ENCODE measurements around the gene CYP1A2. TPM values are rescaled to one million over a fixed set of nuclear protein-coding genes. Genes with fewer than 3 reads are reported as not detected.

The CYP1A2 gene
- total and polyA plus RNA-seq, 7 donors = 0.03 TPM; not detected in 6

DNA sequence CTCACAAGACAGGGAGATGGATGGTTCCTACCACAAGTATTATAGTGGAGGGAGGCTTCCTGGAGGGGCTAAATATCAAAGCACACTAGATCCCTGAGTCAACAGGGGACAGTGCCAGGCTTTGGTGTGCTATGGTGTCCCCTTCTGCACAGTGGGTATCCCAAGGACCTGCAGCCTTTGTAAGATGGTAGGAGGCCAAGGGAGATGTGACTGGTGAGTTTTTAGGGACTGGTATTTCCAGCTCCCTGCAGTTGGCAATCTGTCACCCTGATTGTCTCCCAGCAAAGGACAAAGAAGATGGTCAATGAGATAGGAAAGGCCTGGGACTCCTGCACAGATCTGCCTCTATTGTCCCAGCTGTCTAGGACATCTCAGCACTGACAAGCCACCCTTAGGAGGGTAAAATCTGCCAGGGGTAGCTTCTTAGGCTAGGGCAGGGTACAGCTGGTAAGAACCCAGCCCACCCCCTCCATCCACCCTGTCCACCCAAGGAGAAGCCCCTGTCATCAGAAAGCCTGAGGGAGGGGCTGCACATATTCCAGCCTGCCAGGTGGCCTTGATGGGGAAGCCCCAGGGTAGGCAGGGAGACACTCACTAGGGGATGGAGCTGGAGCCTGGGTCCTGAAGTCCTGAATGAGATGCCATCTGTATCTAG, 23.9 kb upstream of the CYP1A2 start:
- Histone ChIP-seq H3K9me3 (no peaks in the 10 kb centered on the region), H3K36me3 (ENCODE audit: insufficient read depth in 1 of 2, low read depth in 1 of 2) (no peaks in the 10 kb centered on the region), H3K27ac (no peak overlapping the region), H3K4me1 (peaks cover 17% of the 10 kb centered on the region), H3K27me3 (ENCODE audit: insufficient read depth in 3 of 3, low read length in 2 of 3) (no peaks in the 10 kb centered on the region), H3K4me3 (no peak overlapping the region)
- intact Hi-C loops (cut with DNase I) = no loop called here
- TF ChIP-seq, protein P1, sequence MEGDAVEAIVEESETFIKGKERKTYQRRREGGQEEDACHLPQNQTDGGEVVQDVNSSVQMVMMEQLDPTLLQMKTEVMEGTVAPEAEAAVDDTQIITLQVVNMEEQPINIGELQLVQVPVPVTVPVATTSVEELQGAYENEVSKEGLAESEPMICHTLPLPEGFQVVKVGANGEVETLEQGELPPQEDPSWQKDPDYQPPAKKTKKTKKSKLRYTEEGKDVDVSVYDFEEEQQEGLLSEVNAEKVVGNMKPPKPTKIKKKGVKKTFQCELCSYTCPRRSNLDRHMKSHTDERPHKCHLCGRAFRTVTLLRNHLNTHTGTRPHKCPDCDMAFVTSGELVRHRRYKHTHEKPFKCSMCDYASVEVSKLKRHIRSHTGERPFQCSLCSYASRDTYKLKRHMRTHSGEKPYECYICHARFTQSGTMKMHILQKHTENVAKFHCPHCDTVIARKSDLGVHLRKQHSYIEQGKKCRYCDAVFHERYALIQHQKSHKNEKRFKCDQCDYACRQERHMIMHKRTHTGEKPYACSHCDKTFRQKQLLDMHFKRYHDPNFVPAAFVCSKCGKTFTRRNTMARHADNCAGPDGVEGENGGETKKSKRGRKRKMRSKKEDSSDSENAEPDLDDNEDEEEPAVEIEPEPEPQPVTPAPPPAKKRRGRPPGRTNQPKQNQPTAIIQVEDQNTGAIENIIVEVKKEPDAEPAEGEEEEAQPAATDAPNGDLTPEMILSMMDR (IDR thresholded peaks at IDR 0.05) = no peak
- DNase-seq (no peak), ATAC-seq (no peak)

DNA sequence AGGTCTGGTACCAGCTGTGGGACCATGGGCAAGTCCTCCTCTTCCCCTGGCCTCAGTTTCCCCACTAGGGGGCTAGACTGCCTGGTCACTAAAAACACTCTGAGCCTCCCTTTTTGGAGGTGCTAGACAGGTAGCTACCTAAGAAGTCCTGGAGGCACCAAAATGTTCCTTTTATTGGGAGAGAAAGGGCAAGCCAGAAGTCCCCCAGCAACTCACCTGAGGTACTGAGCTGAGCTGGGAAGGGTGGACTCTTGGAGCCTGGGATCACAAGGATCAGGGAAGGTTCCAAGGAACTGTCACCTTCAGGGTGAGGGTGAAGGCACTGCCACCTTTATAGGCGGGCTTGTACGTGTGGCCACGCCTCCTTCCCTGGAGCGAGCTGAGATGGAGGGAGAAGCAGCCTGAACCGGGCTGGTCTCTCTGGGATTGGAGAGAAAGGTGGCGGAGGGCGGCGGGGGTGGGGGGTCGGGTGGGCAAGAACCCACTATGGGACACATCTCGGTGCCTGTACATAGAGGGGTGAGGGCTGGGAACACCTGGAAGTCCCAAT, 23.3 kb upstream of the CYP1A2 start, which contains the start of gene CYP1A1:
Gene CYP1A1 (minus strand): TSS at position 304 of the 550 bp plus-strand sequence. CDS start 2,431 bp downstream, outside the sequence.
- ATAC-seq (peak in 3 of 4 donors; percentile 37 to 63 (median 42)), DNase-seq (no peak)
- intact Hi-C loops (cut with DNase I) = no loop called here
- Histone ChIP-seq H3K36me3 (ENCODE audit: insufficient read depth in 1 of 2, low read depth in 1 of 2) (no peaks in the 10 kb centered on the region), H3K4me3 (peak within 1 kb of the TSS; percentile 80), H3K27ac (peak within 1 kb of the TSS; percentile 23), H3K4me1 (peaks cover 17% of the 10 kb centered on the region), H3K9me3 (no peaks in the 10 kb centered on the region), H3K27me3 (ENCODE audit: insufficient read depth in 3 of 3, low read length in 2 of 3) (no peaks in the 10 kb centered on the region)
- TF ChIP-seq, protein P1 (IDR thresholded peaks at IDR 0.05) = no peak
- WGBS, 3 donors = 3 to 8% (median 7%) methylated on average over 5 to 10 of the region's 10 CpGs

DNA sequence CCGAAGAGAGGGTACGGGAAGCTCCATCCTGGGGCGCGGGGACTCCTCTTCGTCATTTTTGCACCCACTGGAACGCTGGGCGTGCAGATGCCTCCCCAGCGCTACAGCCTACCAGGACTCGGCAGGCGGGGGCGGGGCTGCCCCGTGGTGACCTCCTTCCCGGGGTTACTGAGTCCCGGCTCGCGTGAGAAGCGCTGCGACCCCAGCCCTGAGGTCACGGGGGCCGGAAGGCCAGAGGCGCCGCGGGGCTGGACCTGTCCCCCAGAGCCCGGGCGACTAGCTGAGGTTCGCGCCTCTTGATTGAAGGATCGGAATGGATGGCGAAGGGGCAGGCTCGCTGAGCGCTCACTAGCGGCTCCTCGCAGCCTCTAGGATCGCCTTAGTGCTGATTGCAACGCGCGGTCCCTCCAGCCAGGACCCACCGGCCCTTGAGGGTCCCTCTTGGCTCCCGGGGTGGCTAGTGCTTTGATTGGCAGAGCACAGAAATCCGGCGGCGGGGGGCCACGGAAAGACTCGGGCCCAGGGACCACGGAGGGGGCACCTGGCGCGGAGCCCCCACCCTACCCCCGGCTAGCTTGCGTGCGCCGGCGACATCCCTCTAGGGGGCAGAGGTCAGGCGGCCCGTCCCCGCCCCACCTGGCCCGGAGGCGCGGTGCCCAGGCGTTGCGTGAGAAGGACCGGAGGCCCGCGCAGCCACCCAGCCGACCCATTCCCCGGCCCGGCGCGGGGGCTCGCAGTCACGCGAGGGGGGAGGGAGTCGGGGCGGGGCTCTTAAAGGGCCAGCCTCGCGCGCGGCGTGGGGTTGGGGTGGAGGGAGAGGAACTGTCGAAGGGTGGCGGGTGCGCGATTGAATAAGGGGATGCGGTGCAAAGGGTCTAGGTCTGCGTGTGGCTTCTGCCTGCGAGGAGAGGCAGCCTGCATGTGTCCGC, 22.5 kb upstream of the CYP1A2 start:
- Histone ChIP-seq H3K4me1 (peaks cover 17% of the 10 kb centered on the region), H3K36me3 (ENCODE audit: insufficient read depth in 1 of 2, low read depth in 1 of 2) (no peaks in the 10 kb centered on the region), H3K27ac (peak overlapping the region; percentile 23), H3K27me3 (ENCODE audit: insufficient read depth in 3 of 3, low read length in 2 of 3) (no peaks in the 10 kb centered on the region), H3K4me3 (peak overlapping the region; percentile 80), H3K9me3 (no peaks in the 10 kb centered on the region)
- 0 to 1% (median 1%) methylated on average over 56 to 86 of the region's 86 CpGs for WGBS, 3 donors
- DNase-seq (peak; percentile 54 to 70), ATAC-seq (peak; percentile 52 to 77 (median 56))
- TF ChIP-seq, protein P1 (IDR thresholded peaks at IDR 0.05) = no peak
- intact Hi-C loops (cut with DNase I) = no loop called here

DNA sequence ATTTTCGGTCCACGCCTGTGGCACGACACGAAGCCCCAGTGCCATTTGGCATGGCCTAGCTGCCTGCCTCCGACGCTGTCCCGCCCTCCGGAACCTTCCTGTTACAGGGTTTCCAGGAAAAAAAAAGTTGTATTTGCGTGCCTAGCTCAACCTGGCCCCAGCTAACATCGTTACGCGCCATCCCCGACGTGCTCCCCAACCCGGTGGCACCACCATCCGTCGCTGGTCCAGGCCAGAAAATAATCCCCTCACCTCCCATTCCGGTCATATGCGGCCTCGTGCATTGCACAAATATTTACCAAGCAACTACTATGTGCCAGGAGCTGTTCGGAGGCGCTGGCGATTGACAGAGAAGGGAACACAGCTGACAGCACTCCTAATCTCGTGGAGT, 21.9 kb upstream of the CYP1A2 start:
- H3K27ac ChIP-seq = no peak overlapping the region
- 18 to 25% (median 24%) methylated on average over 21 to 24 of the region's 24 CpGs for WGBS, 3 donors
- ATAC-seq (no peak), DNase-seq (no peak)
- H3K4me3 ChIP-seq = peak overlapping the region; percentile 80
- H3K27me3 ChIP-seq (ENCODE audit: insufficient read depth in 3 of 3, low read length in 2 of 3) = no peaks in the 10 kb centered on the region
- peaks cover 17% of the 10 kb centered on the region for H3K4me1 ChIP-seq
- no peaks in the 10 kb centered on the region for H3K9me3 ChIP-seq
- TF ChIP-seq, protein P1 (IDR thresholded peaks at IDR 0.05) = no peak
- no peaks in the 10 kb centered on the region for H3K36me3 ChIP-seq (ENCODE audit: insufficient read depth in 1 of 2, low read depth in 1 of 2)
- intact Hi-C loops (cut with DNase I) = no loop called here
